Activated CD4-positive, alpha-beta T cell treated with anti-CD3 and anti-CD28 coated beads, Interleukin-2, amount 10 ng/mL, durations not matched to agents 24 days and 14 days (primary cell): ENCODE measurements around the gene PDE8A. TPM values are rescaled to one million over a fixed set of nuclear protein-coding genes. Genes with fewer than 3 reads are reported as not detected.
"Not testable (repeated sequence)": the region's sequence is repeated elsewhere in the genome, so short reads cannot be mapped to it uniquely, and the experiment has no call there.

ENCODE experiments used
- DNase-seq: peaks from one replicate; pipeline ENCODE4 v3.0.0; 2022
- H3K27ac Mint-ChIP-seq: one replicate; pipeline ENCODE4 v1.8.0; 2022; ENCODE audit warnings: mild to moderate bottlenecking, mixed read lengths
- H3K27me3 Mint-ChIP-seq: one replicate; pipeline ENCODE4 v1.8.0; 2022; ENCODE audit warnings: mixed read lengths
- H3K36me3 Mint-ChIP-seq: one replicate; pipeline ENCODE4 v1.8.0; 2022; ENCODE audit warnings: low read depth, mild to moderate bottlenecking, mixed read lengths
- H3K4me1 Mint-ChIP-seq: one replicate; pipeline ENCODE4 v1.8.0; 2021; ENCODE audit warnings: mixed read lengths
- H3K4me3 Mint-ChIP-seq: one replicate; pipeline ENCODE4 v1.8.0; 2022; ENCODE audit warnings: mild to moderate bottlenecking, moderate library complexity, mixed read lengths
- H3K9me3 Mint-ChIP-seq: one replicate; pipeline ENCODE4 v1.8.0; 2021; ENCODE audit warnings: mixed read lengths
- intact Hi-C: fragments of 100-400 bp; cut with micrococcal nuclease; formaldehyde crosslinking; loops from one replicate; pipeline ENCODE4 v1.15.1; 2023
- total RNA-seq: library from RNA; stranded (reverse); gene quantifications from 2 replicates; pipeline ENCODE4 v1.2.3, GENCODE V29; 2022

The PDE8A gene
- total RNA-seq, 1 donor from 2014 or later, result 21.1 TPM

- H3K36me3 Mint-ChIP-seq, H3K27ac Mint-ChIP-seq, H3K4me3 Mint-ChIP-seq, DNase-seq, H3K4me1 Mint-ChIP-seq, intact Hi-C loops, H3K9me3 Mint-ChIP-seq: not testable (repeated sequence)
- H3K27me3 Mint-ChIP-seq, result peaks cover 15% of the 10 kb centered on the region
Observed at GRCh38 chr15:85173630-85174029, 192.0 kb downstream of the PDE8A start.

DNA sequence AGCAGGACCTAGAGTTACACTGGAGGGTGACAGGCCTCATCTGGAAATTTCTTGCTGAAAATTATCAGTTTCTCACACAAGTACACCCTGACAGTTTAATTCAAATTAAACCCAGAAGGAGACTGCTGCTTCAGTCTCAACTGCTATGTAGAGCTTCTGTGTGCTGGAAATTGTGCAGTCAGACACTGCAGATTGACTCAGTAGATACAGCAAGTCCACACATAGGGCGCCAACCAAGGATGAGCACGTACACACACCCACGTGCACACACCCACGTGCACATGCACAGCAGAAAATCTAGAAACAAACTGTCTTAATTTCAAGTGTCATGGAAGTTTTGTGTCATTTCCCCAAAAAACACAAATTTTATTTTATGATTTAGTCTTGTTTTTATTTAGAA, 192.9 kb downstream of the PDE8A start:
- peaks cover 5% of the 10 kb centered on the region for H3K9me3 Mint-ChIP-seq
- H3K27ac Mint-ChIP-seq, result no peak overlapping the region
- H3K36me3 Mint-ChIP-seq, result no peaks in the 10 kb centered on the region
- H3K27me3 Mint-ChIP-seq, result peaks cover 10% of the 10 kb centered on the region
- no peak overlapping the region for H3K4me3 Mint-ChIP-seq
- intact Hi-C loops, result no loop called here
- peaks cover 2% of the 10 kb centered on the region for H3K4me1 Mint-ChIP-seq
- DNase-seq, result no peak

DNA sequence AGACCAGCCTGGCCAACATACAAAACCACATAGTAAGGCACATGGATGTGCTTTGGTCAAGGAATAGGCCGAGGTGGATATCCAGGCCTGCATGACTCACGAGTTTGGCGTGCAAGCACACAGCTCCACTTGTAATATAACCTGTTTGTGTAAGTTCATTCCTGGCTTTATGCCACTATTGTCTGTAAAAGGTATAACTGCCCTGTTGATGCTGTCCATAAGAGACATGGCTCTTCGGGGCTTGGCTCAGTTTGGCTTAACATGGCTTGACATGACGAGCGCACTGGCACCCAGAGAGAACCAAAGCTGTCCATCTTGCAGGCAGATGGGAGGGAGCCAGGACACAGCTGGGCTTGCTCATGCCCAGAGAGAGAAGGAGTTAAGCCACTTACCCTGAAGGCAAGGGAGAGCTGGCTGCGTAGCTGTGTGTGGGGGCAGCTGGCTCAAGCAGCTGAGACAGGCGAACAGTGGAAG, 195.4 kb downstream of the PDE8A start:
- H3K27me3 Mint-ChIP-seq, result peaks cover 14% of the 10 kb centered on the region
- intact Hi-C loops, H3K36me3 Mint-ChIP-seq, H3K27ac Mint-ChIP-seq, H3K9me3 Mint-ChIP-seq, H3K4me3 Mint-ChIP-seq, DNase-seq, H3K4me1 Mint-ChIP-seq: not testable (repeated sequence)

DNA sequence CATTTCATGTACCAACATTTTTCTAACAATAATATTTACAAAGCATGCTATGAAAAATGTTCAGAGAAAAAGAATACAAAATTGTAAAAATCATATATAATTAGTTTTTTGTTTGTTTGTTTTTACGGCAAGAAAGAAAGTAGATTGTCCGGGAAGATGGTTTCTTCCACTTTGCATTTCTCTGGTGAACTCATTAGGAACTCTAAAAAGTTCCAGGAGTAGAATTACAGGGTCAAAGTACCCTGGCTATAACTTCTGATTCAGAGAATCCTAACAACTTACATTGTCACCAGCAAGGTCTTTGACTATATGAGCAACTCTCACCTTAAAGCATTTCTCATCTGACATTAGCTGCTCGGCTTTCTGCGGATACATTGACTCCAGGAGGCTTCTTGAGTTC, 196.7 kb downstream of the PDE8A start:
- Mint-ChIP-seq H3K4me3 (no peak overlapping the region), H3K36me3 (no peaks in the 10 kb centered on the region), H3K27me3 (peaks cover 15% of the 10 kb centered on the region), H3K4me1 (peaks cover 2% of the 10 kb centered on the region), H3K9me3 (no peaks in the 10 kb centered on the region), H3K27ac (no peak overlapping the region)
- intact Hi-C loops, result no loop called here
- DNase-seq, result no peak

- no peak for DNase-seq
- Mint-ChIP-seq H3K9me3 (no peaks in the 10 kb centered on the region), H3K27me3 (peaks cover 15% of the 10 kb centered on the region), H3K4me1 (peaks cover 2% of the 10 kb centered on the region), H3K4me3 (no peak overlapping the region), H3K36me3 (no peaks in the 10 kb centered on the region), H3K27ac (no peak overlapping the region)
- intact Hi-C loops, result no loop called here
Observed at GRCh38 chr15:85179700-85180099, 198.0 kb downstream of the PDE8A start.

DNA sequence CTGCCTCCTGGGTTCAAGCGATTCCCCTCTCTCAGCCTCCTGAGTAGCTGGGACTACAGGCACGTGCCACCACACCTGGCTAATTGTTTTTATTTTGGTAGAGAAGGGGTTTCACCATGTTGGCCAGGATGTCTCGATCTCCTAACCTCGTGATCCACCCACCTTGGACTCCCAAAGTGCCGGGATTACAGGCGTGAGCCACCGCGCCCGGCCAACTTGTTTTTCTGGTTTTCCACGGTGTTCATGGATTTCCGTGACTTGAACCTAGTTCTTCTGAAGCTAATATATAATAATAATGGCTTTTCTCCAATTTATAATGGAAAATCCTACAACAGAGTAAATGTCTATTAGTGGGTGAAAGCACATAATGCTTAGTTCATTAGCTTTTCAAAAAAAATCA, 203.7 kb downstream of the PDE8A start:
- H3K9me3 Mint-ChIP-seq, H3K27me3 Mint-ChIP-seq, H3K4me3 Mint-ChIP-seq, H3K4me1 Mint-ChIP-seq, H3K27ac Mint-ChIP-seq, H3K36me3 Mint-ChIP-seq, DNase-seq, intact Hi-C loops: not testable (repeated sequence)

DNA sequence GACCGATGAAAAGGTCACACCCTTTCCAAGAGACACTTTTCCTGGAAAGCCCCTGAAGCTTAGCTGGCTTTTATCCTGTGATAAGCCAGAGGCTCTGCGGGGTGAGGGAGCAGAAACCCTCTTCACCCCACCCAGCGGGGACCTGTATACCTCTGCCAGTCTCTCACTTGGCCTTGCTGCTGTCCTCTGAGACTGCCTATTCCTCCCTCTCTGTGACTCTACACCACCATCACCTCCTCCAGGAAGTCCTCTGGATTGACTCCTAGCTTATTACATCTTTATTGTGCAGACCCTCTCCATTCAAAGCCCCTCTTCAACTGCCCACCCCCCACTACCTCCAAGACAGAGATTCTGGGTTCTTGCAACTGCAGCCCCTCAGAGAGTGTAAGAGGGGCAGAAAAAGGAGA, 206.5 kb downstream of the PDE8A start:
- H3K4me1 Mint-ChIP-seq, H3K4me3 Mint-ChIP-seq, H3K9me3 Mint-ChIP-seq, H3K27me3 Mint-ChIP-seq, H3K36me3 Mint-ChIP-seq, H3K27ac Mint-ChIP-seq, DNase-seq, intact Hi-C loops: not testable (repeated sequence)

Other genes starting within 250 kb of the PDE8A start
- gene ZNF592, start 233.3 kb upstream of the PDE8A start, total RNA-seq, result 30.0 and 30.6 TPM in 2 replicates
- gene ALPK3, start 164.5 kb upstream of the PDE8A start, total RNA-seq, result 0.09 and 0.21 TPM in 2 replicates
- not detected in 2 replicates for gene SLC28A1, start 97.2 kb upstream of the PDE8A start, total RNA-seq